Thoracic aorta (tissue), 2 donors: Measurements from ENCODE around the gene GADD45A. TPM values are rescaled to one million over a fixed set of nuclear protein-coding genes. Genes with fewer than 3 reads are reported as not detected.

Experiments
- ATAC-seq: fragments of 150-250 bp; one replicate; pipeline ENCODE4 v1.8.0; 2017; ENCODE audit warnings: low read depth; ENCODE audit not compliant: insufficient number of reproducible peaks, low FRiP score
- DNase-seq: peaks from one replicate; pipeline ENCODE4 v3.0.0-alpha.2; 2020; ENCODE audit warnings: low spot score
- H3K27ac ChIP-seq, 2 donors: fragments of 200-600 bp; sonication (generic); 1 replicate in 1 of 2; 2 replicates in 1 of 2; pipeline ENCODE4 v1.5.1; 2016; ENCODE audit warnings: mild to moderate bottlenecking in 2 of 2, moderate library complexity in 2 of 2
- H3K27me3 ChIP-seq: fragments of 200-600 bp; sonication (generic); replicated peaks from 2 replicates; pipeline ENCODE4 v1.6.0; 2016; ENCODE audit warnings: mild to moderate bottlenecking; ENCODE audit not compliant: insufficient read depth
- H3K36me3 ChIP-seq: fragments of 200-600 bp; sonication (generic); one replicate; pipeline ENCODE4 v1.5.1; 2016
- H3K4me1 ChIP-seq, 2 donors: fragments of 200-600 bp; sonication (generic); 1 replicate in 1 of 2; 2 replicates in 1 of 2; pipeline versions ENCODE4 v1.5.1 to v1.6.0; 2016; ENCODE audit warnings: low read depth in 2 of 2, mild to moderate bottlenecking in 1 of 2; ENCODE audit not compliant: control insufficient read depth in 1 of 2
- H3K4me3 ChIP-seq: fragments of 200-600 bp; sonication (generic); 2 replicates; pipeline ENCODE4 v1.5.1; 2016; ENCODE audit warnings: mild to moderate bottlenecking
- H3K9me3 ChIP-seq: fragments of 200-600 bp; sonication (generic); 2 replicates; pipeline ENCODE4 v1.5.1; 2016
- CTCF ChIP-seq: fragments of 200-600 bp; sonication (generic); IDR thresholded peaks from one replicate; pipeline ENCODE4 v1.5.1; 2019; ENCODE audit warnings: antibody characterized with exemption
- total RNA-seq, 2 donors: library from RNA; depleted of rRNA; stranded (reverse); fragments of >200 nt; gene quantifications; one replicate each; pipeline versions ENCODE4 v1.1.0 to v1.2.3, GENCODE V29; 2016

Gene GADD45A
- total RNA-seq, 2 donors from 2014 or later: 227 to 262 TPM

- Histone ChIP-seq H3K27ac (no peak overlapping the region), H3K4me3 (no peak overlapping the region), H3K4me1 (peaks cover 36 to 72% of the 10 kb centered on the region in 2 donors), H3K36me3 (no peaks in the 10 kb centered on the region), H3K9me3 (no peaks in the 10 kb centered on the region), H3K27me3 (no peaks in the 10 kb centered on the region)
- DNase-seq (no peak), ATAC-seq (no peak)
- no peak for TF ChIP-seq CTCF
These were observed 34.6 kb downstream of the GADD45A start for GRCh38 chr1:67719329-67720196.

GRCh38 chr1:67721112-67721511 is 36.1 kb downstream of the GADD45A start:
- ATAC-seq: no peak
- no peaks in the 10 kb centered on the region for H3K36me3 ChIP-seq

GRCh38 chr1:67721650-67722291 is 36.8 kb downstream of the GADD45A start:
- no peak for TF ChIP-seq CTCF
- ATAC-seq: no peak
- Histone ChIP-seq H3K4me3 (peak overlapping the region; percentile 8), H3K9me3 (no peaks in the 10 kb centered on the region), H3K27me3 (no peaks in the 10 kb centered on the region), H3K4me1 (peaks cover 37 to 59% of the 10 kb centered on the region in 2 donors), H3K27ac (peak overlapping the region; percentile 46 to 80), H3K36me3 (no peaks in the 10 kb centered on the region)
- DNase-seq: no peak

More at GRCh38 chr1:67721112-67721511, 36.1 kb downstream of the GADD45A start:
- Histone ChIP-seq H3K27ac (peak overlapping the region; percentile 46 to 80), H3K9me3 (no peaks in the 10 kb centered on the region), H3K27me3 (no peaks in the 10 kb centered on the region), H3K4me3 (no peak overlapping the region), H3K4me1 (peaks cover 41 to 66% of the 10 kb centered on the region in 2 donors)
- TF ChIP-seq CTCF: no peak
- DNase-seq: no peak

- no peak for ATAC-seq
- H3K27me3 ChIP-seq: no peaks in the 10 kb centered on the region
- TF ChIP-seq CTCF: no peak
- H3K4me1 ChIP-seq: peaks cover 36 to 53% of the 10 kb centered on the region in 2 donors
- peak overlapping the region; percentile 8 for H3K4me3 ChIP-seq
- H3K36me3 ChIP-seq: no peaks in the 10 kb centered on the region
- no peak for DNase-seq
- no peaks in the 10 kb centered on the region for H3K9me3 ChIP-seq
- H3K27ac ChIP-seq: peak overlapping the region; percentile 46 to 80
These were observed 37.4 kb downstream of the GADD45A start for GRCh38 chr1:67722292-67722944.

GRCh38 chr1:67723126-67723525 is 38.1 kb downstream of the GADD45A start:
- DNase-seq (no peak), ATAC-seq (no peak)
- no peak for TF ChIP-seq CTCF
- Histone ChIP-seq H3K36me3 (no peaks in the 10 kb centered on the region), H3K27ac (peak overlapping the region; percentile 46 to 80), H3K4me1 (peaks cover 36 to 53% of the 10 kb centered on the region in 2 donors), H3K9me3 (no peaks in the 10 kb centered on the region), H3K27me3 (no peaks in the 10 kb centered on the region), H3K4me3 (no peak overlapping the region)
